GM18868 (cell line): ENCODE data around the gene PRODH2.
"Not testable (repeated sequence)": the region's sequence is repeated elsewhere in the genome, so short reads cannot be mapped to it uniquely, and the experiment has no call there.

Experiments
- ATAC-seq: cut with Tn5 transposase; IDR thresholded peaks from one replicate; pipeline ENCODE4 v1.9.1; 2021; ENCODE audit warnings: mild to moderate bottlenecking, moderate library complexity; ENCODE audit not compliant: unreplicated experiment

PRODH2 gene

GRCh38 chr19:35783469-35784434 lies 28.9 kb downstream of the PRODH2 start:
- ATAC-seq: no peak

GRCh38 chr19:35782589-35782988 lies 30.1 kb downstream of the PRODH2 start:
- ATAC-seq: no peak

- ATAC-seq: no peak
Measured at GRCh38 chr19:35781650-35782049, 31.0 kb downstream of the PRODH2 start.

GRCh38 chr19:35780717-35781116 lies 31.9 kb downstream of the PRODH2 start:
- ATAC-seq: no peak

- ATAC-seq: no peak
Measured at GRCh38 chr19:35780058-35780457, 32.6 kb downstream of the PRODH2 start.

GRCh38 chr19:35779033-35779432 lies 33.6 kb downstream of the PRODH2 start:
- no peak for ATAC-seq

- no peak for ATAC-seq
Measured at GRCh38 chr19:35777961-35778360, 34.7 kb downstream of the PRODH2 start.

- ATAC-seq: no peak
Measured at GRCh38 chr19:35777086-35777841, 35.4 kb downstream of the PRODH2 start.

GRCh38 chr19:35776102-35776788 lies 36.4 kb downstream of the PRODH2 start:
- ATAC-seq: no peak

- ATAC-seq: peak; percentile 98
Measured at GRCh38 chr19:35775298-35776101, 37.1 kb downstream of the PRODH2 start, which contains the start of gene ARHGAP33. ARHGAP33 (plus strand) TSS chr19:35775564; CDS start chr19:35775659, 95 bp downstream.

GRCh38 chr19:35775046-35775297 lies 37.7 kb downstream of the PRODH2 start:
- no peak for ATAC-seq

- ATAC-seq: no peak
Measured at GRCh38 chr19:35774274-35775045, 38.2 kb downstream of the PRODH2 start.

- no peak for ATAC-seq
Measured at GRCh38 chr19:35773020-35773806, 39.4 kb downstream of the PRODH2 start.

GRCh38 chr19:35772362-35772761 lies 40.3 kb downstream of the PRODH2 start:
- ATAC-seq: not testable (repeated sequence)

- ATAC-seq: no peak
Measured at GRCh38 chr19:35768082-35768421, 44.6 kb downstream of the PRODH2 start.

- no peak for ATAC-seq
Measured at GRCh38 chr19:35767288-35768081, 45.2 kb downstream of the PRODH2 start.

- ATAC-seq: no peak
Measured at GRCh38 chr19:35766571-35767104, 46.0 kb downstream of the PRODH2 start.
